Measurements from ENCODE around the gene PSTPIP2.
"Not testable (repeated sequence)": the region's sequence is repeated elsewhere in the genome, so short reads cannot be mapped to it uniquely, and the experiment has no call there.

The PSTPIP2 gene

GRCh38 chr18:45984546-45985235 is 87.4 kb downstream of the PSTPIP2 start:
- no peak for DNase-seq (ENCODE audit: low read depth in 2 of 2)

DNA sequence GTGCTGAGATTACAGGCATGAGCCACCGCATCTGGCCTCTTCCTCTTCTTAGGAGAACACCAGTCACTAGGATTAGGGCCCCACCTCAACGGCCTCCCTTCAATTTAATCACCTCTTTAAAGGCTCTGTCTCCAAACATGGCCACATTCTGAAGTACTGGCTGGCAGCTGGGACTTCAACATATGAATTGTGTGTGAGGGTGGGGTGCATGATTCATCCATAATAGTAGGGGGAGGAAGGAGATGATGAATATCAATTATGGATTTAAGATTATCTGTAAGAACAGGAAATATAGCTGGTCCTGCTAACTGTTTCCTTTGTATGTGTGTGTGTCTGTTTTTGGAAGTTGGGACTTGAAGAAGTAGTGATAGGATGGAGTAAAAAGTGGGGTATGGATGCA is 90.2 kb downstream of the PSTPIP2 start:
- DNase-seq (ENCODE audit: low read depth in 2 of 2): no peak

DNA sequence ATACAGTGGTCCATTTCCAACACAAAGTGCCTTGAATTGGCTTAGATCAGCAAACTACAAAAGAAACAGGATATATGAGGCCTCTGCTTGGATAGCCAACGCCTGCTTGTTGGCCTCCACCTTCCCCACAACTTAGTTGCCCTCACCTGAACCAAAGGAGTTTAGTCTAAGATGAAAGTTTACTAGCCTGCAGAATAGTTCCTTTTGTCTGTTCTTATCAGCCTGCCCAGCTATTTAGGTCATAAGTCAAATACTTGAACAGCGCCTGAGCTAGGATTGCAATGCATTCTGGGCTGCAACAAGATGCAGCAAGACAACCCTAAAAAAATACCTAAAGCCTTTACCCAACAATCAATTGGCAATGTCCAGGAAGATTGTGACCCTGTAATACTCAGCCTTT is 91.8 kb downstream of the PSTPIP2 start:
- no peak for DNase-seq (ENCODE audit: low read depth in 2 of 2)

DNA sequence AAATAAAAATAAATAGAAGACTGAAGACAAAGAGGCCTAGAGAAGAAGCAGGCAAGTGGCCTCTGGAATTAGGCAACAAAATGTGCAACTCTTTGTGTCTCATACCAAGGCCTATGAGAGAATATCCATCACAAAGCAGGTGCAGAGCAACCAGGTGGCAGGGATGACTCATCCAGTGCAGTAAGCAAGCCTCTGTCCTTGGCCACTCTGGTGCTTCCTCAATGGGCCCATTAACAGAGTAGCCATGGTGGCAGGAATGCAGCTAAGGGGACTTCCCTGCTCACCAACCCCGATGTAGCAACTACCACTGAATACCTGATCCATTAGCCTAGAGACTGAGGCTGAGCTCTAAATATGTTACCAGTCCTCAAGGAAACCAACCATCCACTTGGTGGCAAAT is 94.0 kb downstream of the PSTPIP2 start:
- DNase-seq (ENCODE audit: low read depth in 2 of 2): no peak

DNA sequence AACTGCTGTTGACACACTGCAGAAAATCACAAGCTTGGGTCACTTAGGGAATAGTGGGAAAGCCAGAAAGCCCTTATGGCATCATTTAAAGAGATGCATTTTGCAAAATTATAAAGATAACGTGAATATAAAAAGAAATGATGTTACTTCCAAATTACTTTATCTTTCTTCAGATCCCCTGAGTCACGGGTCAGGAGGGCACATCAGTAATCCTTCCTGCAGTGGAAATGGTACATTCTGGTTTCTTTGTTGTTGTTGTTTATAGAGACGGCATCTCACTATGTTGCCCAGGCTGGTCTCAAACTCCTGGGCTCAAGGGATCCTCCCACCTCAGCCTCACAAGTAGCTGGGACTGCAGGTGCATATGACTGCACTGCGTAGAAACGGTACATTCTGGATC is 95.1 kb downstream of the PSTPIP2 start:
- DNase-seq (ENCODE audit: low read depth in 2 of 2): no peak

GRCh38 chr18:45976566-45976965 is 95.5 kb downstream of the PSTPIP2 start:
- DNase-seq (ENCODE audit: low read depth in 2 of 2): no peak

DNA sequence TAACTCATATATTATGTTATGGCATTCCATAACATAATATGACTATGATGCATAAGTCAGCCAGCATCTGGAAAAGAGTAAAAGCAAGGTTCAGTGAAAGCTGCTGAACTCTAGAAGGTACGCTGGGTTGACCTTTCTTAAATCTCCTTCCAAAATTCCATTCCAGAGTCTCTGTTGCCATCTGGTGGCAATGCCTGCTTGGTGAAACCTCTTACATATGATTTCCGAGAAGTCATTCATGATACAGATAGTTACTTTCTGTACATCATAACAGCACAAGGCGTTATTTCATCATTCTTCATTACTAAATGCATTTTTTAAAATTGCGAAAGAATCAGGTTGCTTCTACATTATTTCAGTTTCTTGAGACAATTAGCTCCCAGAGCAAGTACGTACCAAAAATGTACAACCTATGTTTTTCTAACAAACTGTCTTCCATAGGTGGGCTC is 97.9 kb downstream of the PSTPIP2 start:
- peak; percentile 36 to 55 for DNase-seq (ENCODE audit: low read depth in 2 of 2)

- DNase-seq (ENCODE audit: low read depth in 2 of 2): peak; percentile 82
Measured at GRCh38 chr18:45967007-45967706, 104.9 kb downstream of the PSTPIP2 start, which contains the start of gene EPG5. Gene EPG5 (minus strand): TSS chr18:45967329. CDS start chr18:45967239, 90 bp downstream.

- DNase-seq (ENCODE audit: low read depth in 2 of 2): not testable (repeated sequence)
Measured at GRCh38 chr18:45964913-45965312, 107.1 kb downstream of the PSTPIP2 start.

- no peak for DNase-seq (ENCODE audit: low read depth in 2 of 2)
Measured at GRCh38 chr18:45962866-45963265, 109.2 kb downstream of the PSTPIP2 start.

- DNase-seq (ENCODE audit: low read depth in 2 of 2): peak in 1 of 2 donors; percentile 22
Measured at GRCh38 chr18:45962461-45962860, 109.6 kb downstream of the PSTPIP2 start.

GRCh38 chr18:45959484-45959883 is 112.6 kb downstream of the PSTPIP2 start:
- DNase-seq (ENCODE audit: low read depth in 2 of 2): not testable (repeated sequence)

DNA sequence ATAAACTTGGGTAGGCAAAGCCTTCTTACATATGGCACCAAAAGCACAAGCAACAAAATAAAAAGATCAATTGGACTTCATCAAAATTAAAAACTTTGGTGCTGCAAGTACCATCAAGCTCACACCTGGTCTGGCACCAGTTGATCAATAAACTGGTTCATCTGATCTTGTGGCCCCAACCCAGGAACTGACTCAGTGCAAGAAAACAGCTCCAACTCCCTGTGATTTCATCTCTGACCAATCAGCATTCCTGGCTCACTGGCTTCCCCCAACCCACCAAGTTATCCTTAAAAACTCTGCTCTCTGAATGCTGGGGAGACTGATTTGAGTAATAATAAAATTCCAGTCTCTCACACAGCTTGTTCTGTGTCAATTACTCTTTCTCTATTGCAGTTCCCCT is 113.3 kb downstream of the PSTPIP2 start:
- DNase-seq (ENCODE audit: low read depth in 2 of 2): no peak

GRCh38 chr18:45958027-45958426 is 114.0 kb downstream of the PSTPIP2 start:
- DNase-seq (ENCODE audit: low read depth in 2 of 2): no peak

- no peak for DNase-seq (ENCODE audit: low read depth in 2 of 2)
Measured at GRCh38 chr18:45957100-45957499, 115.0 kb downstream of the PSTPIP2 start.

GRCh38 chr18:45954070-45954934 is 117.8 kb downstream of the PSTPIP2 start:
- no peak for DNase-seq (ENCODE audit: low read depth in 2 of 2)

GRCh38 chr18:45951016-45951714 is 120.9 kb downstream of the PSTPIP2 start:
- no peak for DNase-seq (ENCODE audit: low read depth in 2 of 2)

DNA sequence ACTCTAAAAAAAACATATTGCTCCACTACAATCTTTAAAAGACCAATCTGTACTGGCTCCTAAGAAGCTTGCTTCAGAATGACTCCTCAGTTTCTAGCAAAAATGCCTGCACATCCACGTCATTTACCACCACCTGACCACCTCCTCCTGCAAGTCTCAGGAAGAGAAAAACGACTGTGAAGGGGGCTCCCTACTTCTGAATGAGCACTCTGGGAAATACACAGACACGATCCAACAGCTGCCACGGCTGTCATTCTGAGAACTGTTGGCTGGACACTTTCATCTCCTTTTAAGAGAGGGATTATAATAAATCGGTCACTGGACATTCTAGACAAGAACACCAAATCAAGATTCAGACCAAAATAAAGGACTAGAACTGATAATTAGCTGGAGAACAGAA is 126.4 kb downstream of the PSTPIP2 start:
- DNase-seq (ENCODE audit: low read depth in 2 of 2): no peak

DNA sequence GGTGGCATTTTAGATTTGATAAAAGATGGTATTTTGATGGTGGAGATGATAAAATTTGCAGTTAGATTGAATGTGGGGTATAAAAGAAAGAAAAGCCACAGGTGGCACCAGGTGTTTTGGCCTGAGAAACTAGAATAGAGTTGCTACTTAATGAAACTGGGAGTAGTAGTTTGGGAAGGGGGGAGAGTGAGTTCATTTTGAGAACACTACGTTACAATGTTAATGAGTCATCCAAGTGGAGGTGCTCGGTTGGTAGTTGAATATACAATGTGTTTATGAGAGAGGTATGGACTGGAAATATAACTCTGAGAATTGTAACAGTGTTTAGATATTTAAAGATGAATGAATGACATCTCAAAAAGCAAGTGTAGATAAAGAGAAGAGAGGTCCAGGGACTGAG is 131.3 kb downstream of the PSTPIP2 start:
- no peak for DNase-seq (ENCODE audit: low read depth in 2 of 2)

- no peak for DNase-seq (ENCODE audit: low read depth in 2 of 2)
Measured at GRCh38 chr18:45939236-45939635, 132.8 kb downstream of the PSTPIP2 start.

DNA sequence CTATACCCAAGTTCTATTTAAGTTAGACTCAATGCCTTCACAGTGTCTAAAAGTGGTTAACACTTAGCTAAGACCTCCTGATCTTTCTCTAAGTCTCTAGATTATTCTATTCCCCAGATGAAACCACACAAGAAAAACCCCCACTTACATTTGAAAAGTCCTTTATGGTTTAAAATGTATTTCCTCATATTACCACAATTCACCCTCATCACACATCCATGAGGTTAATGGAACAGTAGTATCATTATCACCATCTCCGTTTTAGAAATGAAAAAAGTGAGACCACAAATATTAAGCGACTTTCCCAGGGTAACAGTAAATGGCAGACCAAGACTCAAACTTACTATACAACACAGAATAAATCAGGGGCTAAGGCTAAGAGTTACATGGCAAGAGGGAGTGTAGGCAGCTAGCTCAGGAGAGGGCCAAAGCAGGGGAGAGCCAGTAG is 133.5 kb downstream of the PSTPIP2 start:
- DNase-seq (ENCODE audit: low read depth in 2 of 2): no peak

Measured in activated CD8-positive, alpha-beta memory T cell treated with anti-CD3 and anti-CD28 coated beads for 4 hours (primary cell).